MM.1S (cell line): ENCODE data around the gene TACC2.

Source experiments
- DNase-seq: peaks from one replicate; pipeline ENCODE4 v3.0.0-alpha.2; 2015
- H2AFZ ChIP-seq: fragments of 300-600 bp; sonication (generic); 2 replicates; pipeline ENCODE4 v1.6.0; 2016; ENCODE audit warnings: antibody characterized with exemption, low read length
- H3F3A ChIP-seq: fragments of 300-600 bp; sonication (generic); 2 replicates; pipeline ENCODE4 v1.6.1; 2016; ENCODE audit warnings: mild to moderate bottlenecking, antibody characterized with exemption, low read length, moderate library complexity, mixed read lengths; ENCODE audit not compliant: insufficient read depth
- H3K27ac ChIP-seq: fragments of 300-600 bp; sonication (generic); 2 replicates; pipeline ENCODE4 v1.5.1; 2016; ENCODE audit warnings: mild to moderate bottlenecking, low read length
- H3K27me3 ChIP-seq: fragments of 300-600 bp; sonication (generic); replicated peaks from 2 replicates; pipeline ENCODE4 v1.6.0; 2016; ENCODE audit warnings: low read length; ENCODE audit not compliant: insufficient read depth
- H3K36me3 ChIP-seq: fragments of 300-600 bp; sonication (generic); replicated peaks from 2 replicates; pipeline ENCODE4 v1.6.1; 2016; ENCODE audit warnings: mild to moderate bottlenecking, low read length, mixed read lengths; ENCODE audit not compliant: insufficient read depth
- H3K4me1 ChIP-seq: fragments of 300-600 bp; sonication (generic); 2 replicates; pipeline ENCODE4 v1.6.1; 2016; ENCODE audit warnings: low read length, mixed read lengths
- H3K4me2 ChIP-seq: fragments of 300-600 bp; sonication (generic); 2 replicates; pipeline ENCODE4 v1.6.0; 2016; ENCODE audit warnings: low read depth, low read length
- H3K4me3 ChIP-seq: fragments of 300-600 bp; sonication (generic); 2 replicates; pipeline ENCODE4 v1.5.1; 2016; ENCODE audit warnings: low read length, mixed read lengths
- H3K79me2 ChIP-seq: fragments of 300-600 bp; sonication (generic); 2 replicates; pipeline ENCODE4 v1.6.1; 2016; ENCODE audit warnings: mixed run types, low read length, mixed read lengths
- H3K9ac ChIP-seq: fragments of 300-600 bp; sonication (generic); 2 replicates; pipeline ENCODE4 v1.6.1; 2016; ENCODE audit warnings: low read length, mixed read lengths
- H3K9me2 ChIP-seq: fragments of 300-600 bp; sonication (generic); replicated peaks from 2 replicates; pipeline ENCODE4 v1.6.1; 2016; ENCODE audit warnings: mild to moderate bottlenecking, low read length, mixed read lengths; ENCODE audit not compliant: insufficient read depth
- H3K9me3 ChIP-seq: fragments of 300-600 bp; sonication (generic); replicated peaks from 2 replicates; pipeline ENCODE4 v1.6.1; 2016; ENCODE audit warnings: mild to moderate bottlenecking, low read length, mixed read lengths; ENCODE audit not compliant: insufficient read depth
- H4K20me1 ChIP-seq: fragments of 300-600 bp; sonication (generic); 2 replicates; pipeline ENCODE4 v1.6.1; 2016; ENCODE audit warnings: mild to moderate bottlenecking, low read length, moderate library complexity, mixed read lengths; ENCODE audit not compliant: insufficient read depth
- EZH2 ChIP-seq: fragments of 300-600 bp; sonication (generic); optimal IDR thresholded peaks from 2 replicates; pipeline ENCODE3; 2017; ENCODE audit warnings: low read depth, mild to moderate bottlenecking, antibody characterized with exemption, low read length, mixed read lengths
- EZH2phosphoT487 ChIP-seq: fragments of 300-600 bp; sonication (generic); IDR thresholded peaks from 2 replicates; pipeline ENCODE4 v1.6.1; 2018; ENCODE audit warnings: antibody characterized with exemption, low read length
- TF ChIP-seq, protein P1 (sequence below): fragments of 300-600 bp; sonication (generic); IDR thresholded peaks from 2 replicates; pipeline ENCODE4 v1.5.1; 2016; ENCODE audit warnings: antibody characterized with exemption, low read length, mixed read lengths

The TACC2 gene

DNA sequence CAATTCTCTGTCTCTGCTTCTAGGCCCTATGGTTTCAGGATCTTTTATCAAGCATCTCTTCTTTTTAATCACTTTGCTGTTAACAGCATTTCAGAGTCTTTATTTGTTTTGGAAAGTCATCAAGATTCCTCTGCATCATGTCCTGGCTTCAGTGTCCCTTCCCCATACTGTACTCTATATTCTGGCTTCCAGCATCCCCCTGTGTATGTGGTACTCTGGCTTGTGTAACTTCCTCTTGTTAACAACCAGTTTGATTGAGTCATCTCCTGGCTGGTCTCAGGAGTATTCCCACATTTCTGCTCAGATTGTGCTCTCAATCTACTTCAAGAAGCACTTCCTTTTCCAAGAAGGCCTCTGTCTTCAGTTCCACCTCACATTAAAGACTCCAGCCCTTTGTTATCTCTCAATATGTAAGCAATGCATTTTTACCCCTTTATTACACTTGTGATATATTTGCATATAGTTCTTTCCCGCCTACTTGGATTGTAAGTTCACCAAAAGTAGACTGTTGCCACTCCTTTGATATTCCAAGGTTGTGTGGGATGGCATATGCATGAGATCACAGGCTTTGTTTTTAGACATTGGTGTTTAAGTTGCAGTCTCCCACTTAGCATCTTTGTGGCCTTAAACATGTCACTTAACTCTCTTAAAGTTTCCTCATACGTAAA, 46.1 kb upstream of the TACC2 start:
- Histone ChIP-seq H3K79me2 (no peaks in the 10 kb centered on the region), H3K4me1 (no peaks in the 10 kb centered on the region), H3K36me3 (no peaks in the 10 kb centered on the region), H3K27ac (no peak overlapping the region), H3K9ac (no peak overlapping the region), H3K4me2 (no peak overlapping the region), H3F3A (no peaks in the 10 kb centered on the region), H4K20me1 (no peaks in the 10 kb centered on the region), H3K9me2 (no peaks in the 10 kb centered on the region), H2AFZ (no peak overlapping the region), H3K4me3 (no peak overlapping the region), H3K9me3 (no peaks in the 10 kb centered on the region), H3K27me3 (no peaks in the 10 kb centered on the region)
- no peak for TF ChIP-seq EZH2phosphoT487
- TF ChIP-seq, protein P1, sequence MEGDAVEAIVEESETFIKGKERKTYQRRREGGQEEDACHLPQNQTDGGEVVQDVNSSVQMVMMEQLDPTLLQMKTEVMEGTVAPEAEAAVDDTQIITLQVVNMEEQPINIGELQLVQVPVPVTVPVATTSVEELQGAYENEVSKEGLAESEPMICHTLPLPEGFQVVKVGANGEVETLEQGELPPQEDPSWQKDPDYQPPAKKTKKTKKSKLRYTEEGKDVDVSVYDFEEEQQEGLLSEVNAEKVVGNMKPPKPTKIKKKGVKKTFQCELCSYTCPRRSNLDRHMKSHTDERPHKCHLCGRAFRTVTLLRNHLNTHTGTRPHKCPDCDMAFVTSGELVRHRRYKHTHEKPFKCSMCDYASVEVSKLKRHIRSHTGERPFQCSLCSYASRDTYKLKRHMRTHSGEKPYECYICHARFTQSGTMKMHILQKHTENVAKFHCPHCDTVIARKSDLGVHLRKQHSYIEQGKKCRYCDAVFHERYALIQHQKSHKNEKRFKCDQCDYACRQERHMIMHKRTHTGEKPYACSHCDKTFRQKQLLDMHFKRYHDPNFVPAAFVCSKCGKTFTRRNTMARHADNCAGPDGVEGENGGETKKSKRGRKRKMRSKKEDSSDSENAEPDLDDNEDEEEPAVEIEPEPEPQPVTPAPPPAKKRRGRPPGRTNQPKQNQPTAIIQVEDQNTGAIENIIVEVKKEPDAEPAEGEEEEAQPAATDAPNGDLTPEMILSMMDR: no peak
- TF ChIP-seq EZH2: no peak
- DNase-seq: no peak

- no peak for DNase-seq
- Histone ChIP-seq H3K27ac (no peak overlapping the region), H3K9me3 (no peaks in the 10 kb centered on the region), H3K79me2 (no peaks in the 10 kb centered on the region), H3K4me3 (no peak overlapping the region), H3F3A (no peaks in the 10 kb centered on the region), H4K20me1 (no peaks in the 10 kb centered on the region), H3K4me1 (no peaks in the 10 kb centered on the region), H3K4me2 (no peak overlapping the region), H3K27me3 (no peaks in the 10 kb centered on the region), H3K36me3 (no peaks in the 10 kb centered on the region), H3K9ac (no peak overlapping the region), H2AFZ (no peak overlapping the region), H3K9me2 (no peaks in the 10 kb centered on the region)
- TF ChIP-seq EZH2 (no peak), EZH2phosphoT487 (no peak)
- TF ChIP-seq, protein P1: no peak
These were observed 41.3 kb upstream of the TACC2 start for GRCh38 chr10:121947343-121948330.

GRCh38 chr10:121949049-121949448, 39.9 kb upstream of the TACC2 start:
- Histone ChIP-seq H4K20me1 (no peaks in the 10 kb centered on the region; the same call in 1 of the 2 replicates), H3K27ac (no peak overlapping the region), H2AFZ (no peak overlapping the region), H3K36me3 (no peaks in the 10 kb centered on the region), H3K4me3 (no peak overlapping the region), H3K4me2 (no peak overlapping the region), H3K9me3 (no peaks in the 10 kb centered on the region), H3K9me2 (no peaks in the 10 kb centered on the region), H3K79me2 (no peaks in the 10 kb centered on the region), H3K4me1 (no peaks in the 10 kb centered on the region), H3K27me3 (no peaks in the 10 kb centered on the region), H3F3A (no peaks in the 10 kb centered on the region), H3K9ac (no peak overlapping the region)
- TF ChIP-seq EZH2phosphoT487 (no peak), EZH2 (no peak)
- TF ChIP-seq, protein P1: no peak
- no peak for DNase-seq
